Central memory CD8-positive, alpha-beta T cell (primary cell): Measurements from ENCODE around the gene POLN.

Experiments used
- ATAC-seq: fragments of 150-1000 bp; cut with Tn5 transposase; replicated peaks from 2 replicates; pipeline ENCODE4 v1.10.0; 2022; ENCODE audit warnings: mild to moderate bottlenecking, moderate FRiP score, moderate number of reproducible peaks; ENCODE audit not compliant: poor library complexity, severe bottlenecking; ENCODE audit errors: extremely low read depth
- DNase-seq, 2 donors: peaks; one replicate each; pipeline ENCODE4 v3.0.0; 2021; ENCODE audit warnings: low spot score in 2 of 2
- H3K27ac Mint-ChIP-seq: one replicate; pipeline ENCODE4 v1.8.0; 2022; ENCODE audit warnings: low read depth, mild to moderate bottlenecking, moderate library complexity, mixed read lengths
- H3K27me3 Mint-ChIP-seq: one replicate; pipeline ENCODE4 v1.8.0; 2022; ENCODE audit warnings: mixed read lengths
- H3K36me3 Mint-ChIP-seq: one replicate; pipeline ENCODE4 v1.8.0; 2022; ENCODE audit warnings: mild to moderate bottlenecking, moderate library complexity, mixed read lengths; ENCODE audit not compliant: insufficient read depth
- H3K4me1 Mint-ChIP-seq: one replicate; pipeline ENCODE4 v1.8.0; 2022; ENCODE audit warnings: mixed read lengths
- H3K4me3 Mint-ChIP-seq: one replicate; pipeline ENCODE4 v1.8.0; 2022; ENCODE audit warnings: mild to moderate bottlenecking, moderate library complexity, mixed read lengths
- H3K9me3 Mint-ChIP-seq: one replicate; pipeline ENCODE4 v1.8.0; 2022; ENCODE audit warnings: mixed read lengths

Gene POLN

DNA sequence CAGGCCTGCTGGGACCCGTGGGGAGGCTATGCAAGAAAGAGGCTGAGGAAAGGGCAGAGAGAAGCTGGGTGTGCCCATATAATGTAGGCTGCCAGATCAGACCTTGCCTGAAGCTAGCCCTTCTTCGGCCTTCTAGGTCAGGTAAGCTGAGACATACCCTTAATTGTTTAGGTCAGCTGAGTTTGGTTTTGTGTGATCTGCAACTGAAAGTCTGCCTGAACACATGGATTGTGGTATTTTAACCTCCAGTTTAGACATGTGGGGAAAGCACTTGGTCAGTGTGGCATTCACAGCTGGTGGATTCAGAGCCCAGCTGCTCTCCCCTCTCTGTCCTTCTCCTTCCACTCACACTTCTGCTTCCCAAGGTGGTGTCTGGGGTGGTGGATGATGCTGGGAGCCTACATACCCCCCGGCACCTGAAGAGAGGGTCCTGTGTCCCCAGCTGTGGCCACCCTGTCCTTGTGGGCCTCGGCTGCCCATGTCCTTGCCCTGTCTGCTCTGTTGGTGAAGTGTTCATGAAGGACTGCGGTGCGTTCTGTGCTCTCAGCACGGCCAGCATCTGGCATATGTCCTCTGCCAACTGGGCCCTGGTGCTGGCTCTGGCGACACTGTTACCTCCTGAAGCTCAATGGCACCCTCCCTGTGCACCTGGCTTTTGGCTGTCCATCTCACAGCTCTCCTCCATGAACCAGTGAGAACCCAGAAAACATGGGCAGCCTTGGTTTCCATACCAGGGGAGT, 100.7 kb downstream of the POLN start:
- no peak overlapping the region for H3K4me3 Mint-ChIP-seq
- peaks cover 7% of the 10 kb centered on the region for H3K27me3 Mint-ChIP-seq
- H3K9me3 Mint-ChIP-seq: no peaks in the 10 kb centered on the region
- H3K27ac Mint-ChIP-seq: no peak overlapping the region
- DNase-seq: no peak
- no peak for ATAC-seq
- no peaks in the 10 kb centered on the region for H3K36me3 Mint-ChIP-seq
- H3K4me1 Mint-ChIP-seq: no peaks in the 10 kb centered on the region

DNA sequence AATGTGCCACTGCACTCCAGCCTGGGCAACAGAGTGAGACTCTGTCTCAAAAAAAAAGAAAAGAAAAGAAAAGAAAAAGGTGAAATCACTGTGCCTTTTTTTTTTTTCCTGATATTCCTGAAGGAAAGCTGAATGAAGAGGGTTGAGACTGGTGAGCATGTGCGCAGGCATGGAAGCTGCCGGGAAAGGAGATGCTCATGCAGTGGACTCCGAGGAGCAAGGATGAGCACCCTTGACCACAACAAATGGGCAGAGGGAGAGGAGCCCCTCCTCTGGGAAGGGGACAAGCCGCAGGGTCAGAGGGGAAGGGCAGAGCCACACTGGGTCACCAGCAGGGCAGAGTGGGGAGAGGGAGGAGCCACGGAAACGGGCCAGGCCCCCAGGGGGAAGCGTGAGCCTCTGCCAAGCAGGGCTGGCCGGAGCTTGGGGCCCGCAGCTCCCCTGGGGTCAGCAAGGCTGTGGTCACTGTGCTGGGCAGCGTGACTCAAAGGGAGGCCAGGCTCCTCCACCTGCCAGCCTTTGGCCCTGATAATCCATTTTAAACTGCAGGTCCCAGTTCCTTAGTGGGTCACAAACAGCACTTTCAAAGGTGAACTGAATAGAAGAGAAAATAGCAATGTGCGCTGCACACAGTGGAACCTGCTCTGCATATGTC, 102.9 kb downstream of the POLN start:
- DNase-seq: no peak
- H3K4me1 Mint-ChIP-seq: peaks cover 15% of the 10 kb centered on the region
- peaks cover 14% of the 10 kb centered on the region for H3K27me3 Mint-ChIP-seq
- H3K36me3 Mint-ChIP-seq: peaks cover 2% of the 10 kb centered on the region
- no peaks in the 10 kb centered on the region for H3K9me3 Mint-ChIP-seq
- H3K27ac Mint-ChIP-seq: no peak overlapping the region
- ATAC-seq: no peak
- H3K4me3 Mint-ChIP-seq: no peak overlapping the region

DNA sequence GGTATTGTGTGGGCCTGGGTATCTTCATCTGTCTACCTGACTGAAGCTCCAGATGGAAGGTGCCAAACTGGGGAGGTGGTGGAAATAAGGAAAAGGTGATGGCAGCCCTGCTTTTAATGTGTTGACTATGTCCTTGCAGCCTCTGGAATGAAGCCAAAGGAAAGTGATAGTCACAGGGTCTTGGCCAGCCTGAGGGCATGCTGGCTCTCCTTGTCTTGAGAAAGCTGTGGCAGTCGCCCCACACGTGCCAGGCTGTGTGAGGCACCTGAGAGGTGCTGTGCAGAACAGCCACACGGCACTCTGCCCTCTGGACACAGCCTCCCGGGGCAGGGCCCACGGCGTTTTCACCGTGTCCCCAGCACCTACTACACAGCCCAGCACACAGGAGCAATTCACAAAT, 105.2 kb downstream of the POLN start:
- H3K27me3 Mint-ChIP-seq: peaks cover 14% of the 10 kb centered on the region

DNA sequence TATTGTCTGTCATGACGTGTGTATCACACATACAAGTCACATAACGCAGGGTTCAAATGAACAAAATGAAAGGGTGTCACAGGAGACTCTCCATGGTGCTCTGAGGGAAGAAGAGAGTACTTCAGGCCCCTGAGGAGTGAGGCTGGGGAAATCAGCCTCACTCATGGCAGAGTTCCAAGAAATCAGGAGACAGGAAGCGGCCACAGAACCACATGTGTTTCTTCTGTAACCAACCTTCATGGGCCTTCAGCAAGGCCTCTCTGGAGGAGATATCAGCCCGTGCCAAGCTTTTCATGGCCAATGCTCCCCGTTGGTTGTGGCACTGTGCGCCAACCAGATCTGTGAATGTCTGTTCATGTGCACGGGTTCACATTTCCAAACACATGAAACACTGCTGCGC, 106.8 kb downstream of the POLN start:
- no peak for ATAC-seq
- peaks cover 10% of the 10 kb centered on the region for H3K9me3 Mint-ChIP-seq
- H3K4me1 Mint-ChIP-seq: peaks cover 15% of the 10 kb centered on the region
- H3K4me3 Mint-ChIP-seq: no peak overlapping the region
- peaks cover 14% of the 10 kb centered on the region for H3K27me3 Mint-ChIP-seq
- no peak overlapping the region for H3K27ac Mint-ChIP-seq
- peaks cover 2% of the 10 kb centered on the region for H3K36me3 Mint-ChIP-seq
- no peak for DNase-seq

More for the DNA sequence above, 105.2 kb downstream of the POLN start:
- ATAC-seq (no peak), DNase-seq (no peak)
- H3K36me3 Mint-ChIP-seq: peaks cover 2% of the 10 kb centered on the region
- H3K9me3 Mint-ChIP-seq: peaks cover 6% of the 10 kb centered on the region
- H3K4me3 Mint-ChIP-seq: no peak overlapping the region
- H3K27ac Mint-ChIP-seq: no peak overlapping the region
- H3K4me1 Mint-ChIP-seq: peaks cover 15% of the 10 kb centered on the region

DNA sequence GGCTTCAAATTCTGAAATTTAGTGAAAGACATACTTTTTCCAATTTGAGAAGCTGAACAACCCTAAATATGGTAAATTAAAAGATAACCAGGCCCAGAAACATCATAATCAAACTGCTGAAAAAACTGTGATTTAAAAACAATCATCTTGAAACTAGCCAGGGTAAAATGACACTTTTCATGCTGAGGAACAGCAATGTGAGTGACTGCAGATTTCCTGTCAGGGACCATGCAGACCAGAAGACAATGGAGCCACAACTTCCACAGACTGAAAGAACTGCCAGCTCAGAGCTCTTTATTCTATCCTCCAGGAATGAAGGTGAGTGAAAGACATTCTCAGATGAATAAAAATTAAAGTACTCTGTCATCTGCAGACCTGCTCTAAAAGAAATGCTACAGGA, 109.5 kb downstream of the POLN start:
- H3K36me3 Mint-ChIP-seq: peaks cover 2% of the 10 kb centered on the region
- H3K9me3 Mint-ChIP-seq: peaks cover 10% of the 10 kb centered on the region
- H3K27ac Mint-ChIP-seq: no peak overlapping the region
- peaks cover 14% of the 10 kb centered on the region for H3K27me3 Mint-ChIP-seq
- DNase-seq (no peak), ATAC-seq (no peak)
- H3K4me3 Mint-ChIP-seq: no peak overlapping the region
- H3K4me1 Mint-ChIP-seq: peaks cover 15% of the 10 kb centered on the region

DNA sequence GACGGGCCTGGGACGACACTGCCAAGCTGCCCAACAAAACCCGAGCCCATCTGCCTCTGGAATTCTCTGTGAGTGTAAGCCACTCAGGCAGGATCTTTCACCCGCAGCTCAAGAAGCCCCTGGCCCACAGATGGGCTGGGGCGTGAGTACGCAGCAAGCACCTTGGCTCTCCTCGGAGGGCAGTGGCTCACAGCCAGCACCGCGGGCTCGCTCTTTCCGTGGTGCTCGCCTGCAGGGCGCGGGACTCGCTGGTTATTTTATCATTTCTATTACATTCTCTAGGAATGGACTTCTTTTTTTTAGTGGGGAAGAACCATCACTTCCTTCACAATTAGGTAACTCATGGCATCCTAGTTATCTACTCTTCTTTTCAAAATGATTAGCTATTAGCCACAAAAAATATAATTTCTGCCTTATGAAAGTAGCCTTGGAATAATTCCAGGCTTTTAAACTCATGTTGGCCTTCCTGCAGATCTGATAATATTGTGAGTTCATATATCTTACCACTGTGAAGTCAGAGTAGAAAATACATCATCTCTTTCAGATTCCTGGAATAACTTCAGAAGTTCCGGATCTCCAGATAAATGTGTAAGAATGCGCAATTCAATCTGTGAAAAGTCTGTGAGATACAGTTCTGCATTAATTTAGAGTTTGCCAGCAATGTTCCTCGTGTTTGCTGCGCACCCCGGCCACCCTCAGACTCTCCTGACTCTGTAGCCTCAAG, 114.2 kb downstream of the POLN start:
- peaks cover 10% of the 10 kb centered on the region for H3K9me3 Mint-ChIP-seq
- DNase-seq: no peak
- peaks cover 8% of the 10 kb centered on the region for H3K27me3 Mint-ChIP-seq
- no peaks in the 10 kb centered on the region for H3K36me3 Mint-ChIP-seq
- no peak overlapping the region for H3K27ac Mint-ChIP-seq
- no peaks in the 10 kb centered on the region for H3K4me1 Mint-ChIP-seq
- no peak for ATAC-seq
- H3K4me3 Mint-ChIP-seq: no peak overlapping the region

DNA sequence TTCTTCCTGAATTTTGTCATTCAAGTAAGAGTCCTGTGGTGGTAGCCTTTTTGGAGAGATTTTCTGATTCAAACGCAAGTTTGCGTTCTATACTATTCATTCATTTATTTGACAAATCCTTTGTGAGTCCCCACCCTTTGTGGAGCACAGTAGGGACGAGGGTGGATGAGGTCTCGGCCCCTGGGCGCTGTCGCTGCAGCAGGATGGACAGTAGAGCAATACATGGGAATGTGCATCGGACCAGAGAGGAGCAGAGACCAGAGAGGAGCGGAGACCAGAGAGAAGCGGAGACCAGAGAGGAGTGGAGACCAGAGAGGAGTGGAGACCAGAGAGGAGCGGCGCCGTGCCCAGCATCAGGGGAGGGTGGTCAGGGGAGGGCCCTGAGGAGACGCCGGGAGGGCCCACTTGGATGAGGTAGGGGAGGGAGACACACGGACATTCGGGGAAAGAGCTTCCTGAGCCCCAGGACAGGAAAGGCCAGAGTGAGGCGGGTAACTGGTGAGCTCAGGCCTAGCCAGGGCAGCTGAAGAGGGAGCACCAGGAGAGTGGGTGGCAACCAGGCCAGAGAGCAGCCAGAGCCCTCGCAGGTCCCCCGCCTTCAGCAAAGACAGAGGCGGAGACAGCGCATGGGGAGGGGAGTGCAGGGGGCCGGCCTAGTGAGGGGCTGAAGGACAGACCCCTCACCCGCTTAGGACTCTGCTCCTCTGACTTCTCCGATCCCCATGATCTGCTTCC, 115.4 kb downstream of the POLN start:
- no peak for ATAC-seq
- H3K4me3 Mint-ChIP-seq: no peak overlapping the region
- no peaks in the 10 kb centered on the region for H3K36me3 Mint-ChIP-seq
- no peak for DNase-seq
- H3K9me3 Mint-ChIP-seq: peaks cover 1% of the 10 kb centered on the region
- H3K27me3 Mint-ChIP-seq: peaks cover 8% of the 10 kb centered on the region
- H3K27ac Mint-ChIP-seq: no peak overlapping the region
- no peaks in the 10 kb centered on the region for H3K4me1 Mint-ChIP-seq

DNA sequence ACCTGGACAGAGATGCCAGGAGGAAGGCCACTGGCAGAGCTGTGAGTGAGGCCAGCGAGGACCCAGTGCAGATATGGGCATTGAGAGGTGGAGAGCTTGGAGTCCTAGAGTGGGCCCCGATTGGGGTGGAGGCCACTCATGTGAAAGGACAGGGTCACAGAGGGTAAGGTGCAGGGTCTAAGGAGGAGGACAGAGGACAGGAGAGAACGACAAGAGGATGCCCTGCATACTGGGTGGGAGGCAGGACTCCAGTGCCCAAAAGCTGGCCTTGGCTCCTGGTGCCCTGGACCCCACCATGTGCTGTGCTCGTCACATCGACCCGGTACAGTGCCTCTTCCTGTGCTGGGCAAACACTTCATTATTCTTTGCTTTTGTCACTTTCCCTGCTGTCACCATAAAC, 116.1 kb downstream of the POLN start:
- ATAC-seq: no peak
- no peak overlapping the region for H3K27ac Mint-ChIP-seq

DNA sequence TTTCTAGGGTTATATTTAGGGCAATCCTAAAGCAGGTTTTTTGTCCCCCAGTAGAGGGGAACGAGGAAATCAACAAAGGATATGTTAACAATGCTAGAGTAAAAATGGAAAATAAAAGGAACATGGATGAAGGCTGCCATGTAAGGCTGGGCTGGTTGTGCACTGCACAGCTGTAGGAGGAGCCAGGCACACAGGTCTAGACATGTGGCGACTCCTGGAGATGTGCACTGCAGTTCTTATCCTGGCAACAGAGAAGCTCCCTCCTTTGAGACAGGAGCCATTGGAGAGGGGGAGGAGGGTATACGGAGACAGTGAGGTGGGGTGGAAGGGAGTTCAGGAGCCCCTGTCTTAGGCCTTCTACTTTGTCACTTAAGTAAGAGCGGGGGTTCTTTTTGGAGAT, 116.9 kb downstream of the POLN start:
- no peak overlapping the region for H3K4me3 Mint-ChIP-seq
- ATAC-seq: no peak
- no peaks in the 10 kb centered on the region for H3K36me3 Mint-ChIP-seq
- H3K27me3 Mint-ChIP-seq: peaks cover 8% of the 10 kb centered on the region
- DNase-seq: no peak
- no peaks in the 10 kb centered on the region for H3K9me3 Mint-ChIP-seq
- no peaks in the 10 kb centered on the region for H3K4me1 Mint-ChIP-seq
- no peak overlapping the region for H3K27ac Mint-ChIP-seq

More for the DNA sequence above, 116.1 kb downstream of the POLN start:
- Mint-ChIP-seq H3K27me3 (peaks cover 8% of the 10 kb centered on the region), H3K36me3 (no peaks in the 10 kb centered on the region), H3K4me1 (no peaks in the 10 kb centered on the region), H3K9me3 (no peaks in the 10 kb centered on the region), H3K4me3 (no peak overlapping the region)
- DNase-seq: no peak

DNA sequence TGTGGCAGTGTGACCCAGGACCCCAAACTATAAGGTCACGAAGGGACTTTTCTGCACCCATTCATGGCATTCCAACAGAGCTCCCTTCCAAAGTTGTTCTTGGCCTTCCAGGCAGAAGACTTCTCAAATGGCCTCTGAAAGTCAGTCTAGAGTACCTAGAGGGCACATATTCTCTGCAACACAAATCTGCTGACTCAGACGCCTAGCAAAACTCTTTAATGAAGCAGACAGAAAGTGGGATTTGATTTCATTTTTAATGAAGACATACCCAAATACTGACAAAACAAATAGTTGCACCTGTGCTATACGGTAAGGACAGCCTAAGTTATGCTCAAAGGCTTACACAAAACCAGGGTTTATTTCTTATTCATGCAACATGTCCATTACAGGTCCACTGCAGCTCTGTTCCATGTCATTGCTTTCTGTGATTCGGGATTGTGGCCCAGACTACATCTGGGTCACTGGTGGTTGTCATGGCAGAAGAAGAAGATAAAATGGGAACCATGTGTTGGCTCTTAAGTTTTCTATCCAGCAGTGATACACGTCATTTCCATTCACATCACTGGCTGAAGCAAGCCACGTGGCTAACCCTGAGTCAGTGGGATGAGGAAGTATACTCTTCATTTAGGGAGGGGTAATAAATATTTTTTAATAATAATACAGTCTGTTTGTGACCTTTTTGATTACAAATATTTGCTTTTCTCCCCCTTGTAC, 125.1 kb downstream of the POLN start:
- peaks cover 8% of the 10 kb centered on the region for H3K27me3 Mint-ChIP-seq
- H3K4me3 Mint-ChIP-seq: no peak overlapping the region
- no peaks in the 10 kb centered on the region for H3K36me3 Mint-ChIP-seq
- no peak for DNase-seq
- no peak for ATAC-seq
- no peak overlapping the region for H3K27ac Mint-ChIP-seq
- no peaks in the 10 kb centered on the region for H3K4me1 Mint-ChIP-seq
- no peaks in the 10 kb centered on the region for H3K9me3 Mint-ChIP-seq

DNA sequence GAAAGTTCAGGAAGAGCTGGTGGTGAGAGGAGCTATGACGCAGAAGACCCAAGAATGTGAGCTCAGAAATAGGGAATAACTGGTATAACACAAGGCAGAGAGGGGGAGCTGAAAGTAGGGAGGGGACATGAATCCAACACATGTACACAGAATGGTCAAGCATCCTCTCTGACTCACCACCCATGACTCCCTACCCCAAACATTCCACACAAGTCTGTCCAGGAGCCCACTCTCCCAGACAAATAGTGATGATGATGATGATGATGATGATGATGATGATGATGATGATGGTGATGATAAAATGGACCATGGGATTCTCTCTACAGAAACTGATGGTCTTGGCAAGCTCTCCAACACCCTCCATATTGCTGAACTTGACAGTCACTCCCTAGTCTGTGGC, 136.4 kb downstream of the POLN start:
- Mint-ChIP-seq H3K36me3 (no peaks in the 10 kb centered on the region), H3K9me3 (peaks cover 10% of the 10 kb centered on the region), H3K27ac (no peak overlapping the region), H3K27me3 (no peaks in the 10 kb centered on the region), H3K4me1 (no peaks in the 10 kb centered on the region), H3K4me3 (no peak overlapping the region)
- DNase-seq (no peak), ATAC-seq (no peak)
